ENCODE measurements around the gene IRAK2. TPM values are rescaled to one million over a fixed set of nuclear protein-coding genes. Genes with fewer than 3 reads are reported as not detected.

The IRAK2 gene
- total and polyA plus RNA-seq, 2 experiments from 2014 or later: 2.5 to 3.7 TPM

- Histone ChIP-seq H3K27me3 (no peaks in the 10 kb centered on the region), H3K79me2 (no peaks in the 10 kb centered on the region), H3K4me2 (no peak overlapping the region), H3K9me3 (ENCODE audit: low read depth) (no peaks in the 10 kb centered on the region), H2AFZ (no peak overlapping the region), H3K4me1 (ENCODE audit: insufficient read depth) (peaks cover 38% of the 10 kb centered on the region), H3K27ac (peak overlapping the region; percentile 86), H4K20me1 (ENCODE audit: insufficient read depth, poor library complexity, severe bottlenecking) (no peaks in the 10 kb centered on the region), H3K9me2 (replicated peaks; ENCODE audit: insufficient read depth) (no peaks in the 10 kb centered on the region), H3K4me3 (no peak overlapping the region), H3K36me3 (replicated peaks; ENCODE audit: insufficient read depth, low read depth) (no peaks in the 10 kb centered on the region)
- DNase-seq (ENCODE audit: low spot score): no peak
- WGBS (ENCODE audit: low lambda C conversion rate, missing lambda C conversion rate): 73% methylated on average over 11 of the region's 11 CpGs
- TF ChIP-seq EZH2phosphoT487 (IDR thresholded peaks at IDR 0.05; ENCODE audit: low read depth, severe bottlenecking, unreplicated experiment) (no peak), CTCF (IDR thresholded peaks at IDR 0.05; ENCODE audit: poor library complexity) (no peak), EZH2 (IDR thresholded peaks at IDR 0.05; ENCODE audit: borderline replicate concordance) (no peak)
Measured at GRCh38 chr3:10194328-10195071, 29.8 kb downstream of the IRAK2 start.

GRCh38 chr3:10195366-10196089 is 30.8 kb downstream of the IRAK2 start:
- no peak overlapping the region for H3K27ac ChIP-seq
- TF ChIP-seq EZH2phosphoT487 (IDR thresholded peaks at IDR 0.05; ENCODE audit: low read depth, severe bottlenecking, unreplicated experiment) (no peak), EZH2 (IDR thresholded peaks at IDR 0.05; ENCODE audit: borderline replicate concordance) (no peak), CTCF (IDR thresholded peaks at IDR 0.05; ENCODE audit: poor library complexity) (no peak)
- no peaks in the 10 kb centered on the region for H3K79me2 ChIP-seq
- H3K36me3 ChIP-seq (replicated peaks; ENCODE audit: insufficient read depth, low read depth): no peaks in the 10 kb centered on the region
- H3K4me3 ChIP-seq: no peak overlapping the region
- no peaks in the 10 kb centered on the region for H3K27me3 ChIP-seq
- no peak overlapping the region for H3K4me2 ChIP-seq
- H2AFZ ChIP-seq: no peak overlapping the region
- WGBS (ENCODE audit: low lambda C conversion rate, missing lambda C conversion rate): 85% methylated on average over 12 of the region's 12 CpGs
- H3K9me3 ChIP-seq (ENCODE audit: low read depth): no peaks in the 10 kb centered on the region
- no peak for DNase-seq (ENCODE audit: low spot score)
- H3K9me2 ChIP-seq (replicated peaks; ENCODE audit: insufficient read depth): no peaks in the 10 kb centered on the region
- H4K20me1 ChIP-seq (ENCODE audit: insufficient read depth, poor library complexity, severe bottlenecking): no peaks in the 10 kb centered on the region
- H3K4me1 ChIP-seq (ENCODE audit: insufficient read depth): peaks cover 38% of the 10 kb centered on the region

- H3K27me3 ChIP-seq: no peaks in the 10 kb centered on the region
- H3K9me3 ChIP-seq (ENCODE audit: low read depth): no peaks in the 10 kb centered on the region
- TF ChIP-seq EZH2phosphoT487 (IDR thresholded peaks at IDR 0.05; ENCODE audit: low read depth, severe bottlenecking, unreplicated experiment) (no peak), CTCF (IDR thresholded peaks at IDR 0.05; ENCODE audit: poor library complexity) (no peak), EZH2 (IDR thresholded peaks at IDR 0.05; ENCODE audit: borderline replicate concordance) (no peak)
- H3K36me3 ChIP-seq (replicated peaks; ENCODE audit: insufficient read depth, low read depth): no peaks in the 10 kb centered on the region
- H4K20me1 ChIP-seq (ENCODE audit: insufficient read depth, poor library complexity, severe bottlenecking): no peaks in the 10 kb centered on the region
- H3K9me2 ChIP-seq (replicated peaks; ENCODE audit: insufficient read depth): no peaks in the 10 kb centered on the region
- no peak overlapping the region for H3K4me3 ChIP-seq
- no peaks in the 10 kb centered on the region for H3K79me2 ChIP-seq
- no peak overlapping the region for H3K4me2 ChIP-seq
- WGBS (ENCODE audit: low lambda C conversion rate, missing lambda C conversion rate): 87% methylated on average over 12 of the region's 12 CpGs
- H2AFZ ChIP-seq: no peak overlapping the region
- H3K4me1 ChIP-seq (ENCODE audit: insufficient read depth): peaks cover 30% of the 10 kb centered on the region
- H3K27ac ChIP-seq: no peak overlapping the region
- DNase-seq (ENCODE audit: low spot score): no peak
Measured at GRCh38 chr3:10196389-10197052, 31.8 kb downstream of the IRAK2 start.
